ENCODE results near the gene MAD2L2.

The MAD2L2 gene

GRCh38 chr1:11671205-11671543, 9.8 kb downstream of the MAD2L2 start:
- H3K9me3 Mint-ChIP-seq, result no peaks in the 10 kb centered on the region
- H3K27ac Mint-ChIP-seq, result no peak overlapping the region
- H3K27me3 Mint-ChIP-seq (ENCODE audit: low read depth), result no peaks in the 10 kb centered on the region
- TF ChIP-seq CTCF (IDR thresholded peaks at IDR 0.05; ENCODE audit: unreplicated experiment in 3 of 3), result no peak
- H3K4me1 Mint-ChIP-seq, result no peaks in the 10 kb centered on the region
- peaks cover 24% of the 10 kb centered on the region for H3K36me3 Mint-ChIP-seq (ENCODE audit: low read depth)
- H3K4me3 Mint-ChIP-seq, result no peak overlapping the region

- no peaks in the 10 kb centered on the region for H3K4me1 Mint-ChIP-seq
- TF ChIP-seq CTCF (IDR thresholded peaks at IDR 0.05; ENCODE audit: unreplicated experiment in 3 of 3), result no peak
- H3K9me3 Mint-ChIP-seq, result no peaks in the 10 kb centered on the region
- peaks cover 21% of the 10 kb centered on the region for H3K36me3 Mint-ChIP-seq (ENCODE audit: low read depth)
- no peak overlapping the region for H3K27ac Mint-ChIP-seq
- no peak overlapping the region for H3K4me3 Mint-ChIP-seq
- H3K27me3 Mint-ChIP-seq (ENCODE audit: low read depth), result no peaks in the 10 kb centered on the region
Measured at GRCh38 chr1:11670747-11671146, 10.2 kb downstream of the MAD2L2 start.

- Mint-ChIP-seq H3K4me1 (no peaks in the 10 kb centered on the region), H3K9me3 (no peaks in the 10 kb centered on the region), H3K4me3 (no peak overlapping the region), H3K27ac (no peak overlapping the region), H3K36me3 (ENCODE audit: low read depth) (peaks cover 12% of the 10 kb centered on the region), H3K27me3 (ENCODE audit: low read depth) (no peaks in the 10 kb centered on the region)
- TF ChIP-seq CTCF (IDR thresholded peaks at IDR 0.05; ENCODE audit: unreplicated experiment in 3 of 3), result no peak
Measured at GRCh38 chr1:11668516-11668915, 12.4 kb downstream of the MAD2L2 start.

GRCh38 chr1:11664336-11665065, 16.4 kb downstream of the MAD2L2 start:
- H3K9me3 Mint-ChIP-seq, result no peaks in the 10 kb centered on the region
- peaks cover 15% of the 10 kb centered on the region for H3K36me3 Mint-ChIP-seq (ENCODE audit: low read depth)
- H3K4me3 Mint-ChIP-seq, result peak overlapping the region; percentile 79 to 83 (median 83)
- peaks cover 4% of the 10 kb centered on the region for H3K27me3 Mint-ChIP-seq (ENCODE audit: low read depth)
- H3K4me1 Mint-ChIP-seq, result no peaks in the 10 kb centered on the region
- no peak for TF ChIP-seq CTCF (IDR thresholded peaks at IDR 0.05; ENCODE audit: unreplicated experiment in 3 of 3)
- H3K27ac Mint-ChIP-seq, result no peak overlapping the region

GRCh38 chr1:11661103-11661502, 19.8 kb downstream of the MAD2L2 start:
- H3K4me3 Mint-ChIP-seq, result no peak overlapping the region
- no peaks in the 10 kb centered on the region for H3K9me3 Mint-ChIP-seq
- no peaks in the 10 kb centered on the region for H3K4me1 Mint-ChIP-seq
- TF ChIP-seq CTCF (IDR thresholded peaks at IDR 0.05; ENCODE audit: unreplicated experiment in 3 of 3), result no peak
- peaks cover 16% of the 10 kb centered on the region for H3K36me3 Mint-ChIP-seq (ENCODE audit: low read depth)
- peaks cover 8% of the 10 kb centered on the region for H3K27me3 Mint-ChIP-seq (ENCODE audit: low read depth)
- H3K27ac Mint-ChIP-seq, result no peak overlapping the region

GRCh38 chr1:11659748-11660147, 21.2 kb downstream of the MAD2L2 start:
- Mint-ChIP-seq H3K27me3 (ENCODE audit: low read depth) (peaks cover 17% of the 10 kb centered on the region), H3K27ac (no peak overlapping the region)
- TF ChIP-seq CTCF (IDR thresholded peaks at IDR 0.05; ENCODE audit: unreplicated experiment in 3 of 3), result no peak

More at GRCh38 chr1:11659748-11660147, 21.2 kb downstream of the MAD2L2 start:
- H3K4me3 Mint-ChIP-seq, result peak overlapping the region in 2 of 3 experiments; percentile 36 to 43
- H3K9me3 Mint-ChIP-seq, result no peaks in the 10 kb centered on the region
- H3K4me1 Mint-ChIP-seq, result no peaks in the 10 kb centered on the region
- H3K36me3 Mint-ChIP-seq (ENCODE audit: low read depth), result peaks cover 16% of the 10 kb centered on the region

Measured in nephron (organoid).